Measurements from ENCODE around the gene QSOX2. TPM values are rescaled to one million over a fixed set of nuclear protein-coding genes. Genes with fewer than 3 reads are reported as not detected.

The QSOX2 gene
- total and polyA plus RNA-seq, 12 donors, result 4.6 to 9.1 (median 7.7) TPM

DNA sequence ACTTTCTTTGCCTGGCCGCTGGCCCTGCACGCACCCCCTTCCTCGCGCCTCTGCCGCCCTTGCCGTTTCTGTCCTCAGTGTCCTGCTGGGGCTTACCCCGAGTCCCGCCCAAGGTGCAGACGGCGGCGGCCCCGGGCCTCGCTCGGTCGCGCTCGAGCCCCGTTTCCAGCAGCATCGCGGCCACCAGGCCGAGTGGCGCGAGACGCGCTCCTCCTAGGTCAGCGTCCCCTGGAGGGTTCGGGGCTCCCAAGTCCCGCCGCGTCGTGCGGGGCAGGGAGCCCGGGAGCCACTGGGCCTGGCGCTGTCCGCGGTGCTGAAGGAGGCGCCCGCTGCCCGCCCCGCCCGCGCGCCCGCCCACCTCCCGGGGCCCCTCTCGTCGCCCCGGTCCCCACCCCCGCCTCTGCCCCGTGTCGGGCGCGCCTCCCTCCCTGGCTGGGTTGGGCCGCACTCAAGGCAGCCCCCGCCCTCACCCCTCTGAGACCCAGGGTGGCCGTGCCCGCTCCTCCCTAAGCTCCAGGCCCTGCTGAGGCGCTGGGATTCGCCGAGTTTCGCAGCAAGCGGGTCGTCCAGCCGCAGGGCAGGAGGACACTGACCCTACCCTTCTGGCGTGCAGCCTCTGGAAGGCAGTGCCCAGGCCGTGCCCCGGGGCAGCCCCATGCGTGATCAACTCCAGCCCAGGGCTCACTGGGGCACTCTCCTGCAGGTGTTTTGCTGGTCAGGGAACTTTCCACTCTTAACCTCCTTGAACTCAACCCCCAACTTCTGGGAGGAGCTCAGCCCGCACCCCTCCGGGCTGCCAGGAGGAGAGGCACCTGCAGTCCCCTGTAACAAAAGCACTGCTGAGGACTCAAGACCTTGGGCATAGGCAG, 40.5 kb downstream of the QSOX2 start, which contains the start of gene LHX3:
Gene LHX3 (minus strand): TSS at position 291 of the 869 bp plus-strand sequence. CDS start 116 bp downstream, at position 175.
- intact Hi-C loops (cut with DNase I), result no loop called here
- ATAC-seq (peak in 7 of 8 donors; percentile 34 to 65 (median 43)), DNase-seq (no peak)
- peaks cover 0 to 4% (median 0%) of the 10 kb centered on the region in 9 donors for H3K4me1 ChIP-seq
- peaks cover 0 to 20% (median 0%) of the 10 kb centered on the region in 9 donors for H3K36me3 ChIP-seq
- H3K27ac ChIP-seq, result no peak within 1 kb of the TSS
- TF ChIP-seq, protein P1, sequence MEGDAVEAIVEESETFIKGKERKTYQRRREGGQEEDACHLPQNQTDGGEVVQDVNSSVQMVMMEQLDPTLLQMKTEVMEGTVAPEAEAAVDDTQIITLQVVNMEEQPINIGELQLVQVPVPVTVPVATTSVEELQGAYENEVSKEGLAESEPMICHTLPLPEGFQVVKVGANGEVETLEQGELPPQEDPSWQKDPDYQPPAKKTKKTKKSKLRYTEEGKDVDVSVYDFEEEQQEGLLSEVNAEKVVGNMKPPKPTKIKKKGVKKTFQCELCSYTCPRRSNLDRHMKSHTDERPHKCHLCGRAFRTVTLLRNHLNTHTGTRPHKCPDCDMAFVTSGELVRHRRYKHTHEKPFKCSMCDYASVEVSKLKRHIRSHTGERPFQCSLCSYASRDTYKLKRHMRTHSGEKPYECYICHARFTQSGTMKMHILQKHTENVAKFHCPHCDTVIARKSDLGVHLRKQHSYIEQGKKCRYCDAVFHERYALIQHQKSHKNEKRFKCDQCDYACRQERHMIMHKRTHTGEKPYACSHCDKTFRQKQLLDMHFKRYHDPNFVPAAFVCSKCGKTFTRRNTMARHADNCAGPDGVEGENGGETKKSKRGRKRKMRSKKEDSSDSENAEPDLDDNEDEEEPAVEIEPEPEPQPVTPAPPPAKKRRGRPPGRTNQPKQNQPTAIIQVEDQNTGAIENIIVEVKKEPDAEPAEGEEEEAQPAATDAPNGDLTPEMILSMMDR (IDR thresholded peaks at IDR 0.05), result no peak
- H3K4me3 ChIP-seq, result no peak within 1 kb of the TSS
- WGBS, 2 donors, result 9% methylated on average over 49 to 70 of the region's 70 CpGs
- peaks cover 47 to 57% (median 51%) of the 10 kb centered on the region in 7 donors for H3K27me3 ChIP-seq
- H3K9me3 ChIP-seq, result no peaks in the 10 kb centered on the region

DNA sequence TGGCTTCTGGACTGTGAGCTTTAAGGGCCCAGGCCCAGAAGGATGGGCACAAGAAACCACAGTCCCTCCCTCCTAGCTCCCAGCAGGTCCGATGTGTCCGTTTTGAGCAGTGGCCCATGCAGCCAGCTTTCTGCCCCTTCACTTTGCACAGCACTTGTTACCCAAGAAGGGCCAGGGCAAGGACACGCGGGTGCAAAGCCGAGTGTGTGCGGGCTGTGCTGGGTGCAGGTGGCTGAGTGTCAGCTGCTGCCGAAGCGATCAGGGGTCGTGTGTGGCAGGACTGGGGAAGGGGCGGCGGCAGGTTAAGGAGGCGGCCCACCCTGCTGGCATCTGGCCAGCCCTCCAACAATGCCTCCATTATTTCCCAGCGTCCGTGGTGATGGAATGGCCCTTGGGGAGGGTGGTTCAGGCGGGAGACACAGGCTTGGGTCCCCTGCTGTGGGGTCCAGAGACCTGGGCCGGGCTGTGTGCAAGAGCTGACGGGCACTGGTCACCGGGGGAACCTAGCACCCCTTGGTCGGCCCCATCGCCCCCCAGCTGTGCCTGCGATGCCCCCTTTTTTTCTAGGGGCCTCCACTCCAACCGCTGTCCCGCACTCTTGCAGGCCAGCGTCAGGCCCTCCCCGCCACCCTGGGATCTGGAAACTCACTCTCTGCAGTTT, 41.3 kb downstream of the QSOX2 start:
- no peaks in the 10 kb centered on the region for H3K9me3 ChIP-seq
- ATAC-seq (no peak), DNase-seq (no peak)
- H3K36me3 ChIP-seq, result peaks cover 0 to 15% (median 0%) of the 10 kb centered on the region in 9 donors
- intact Hi-C loops (cut with DNase I), result no loop called here
- WGBS, 2 donors, result 47 to 58% methylated on average over 24 to 25 of the region's 25 CpGs
- TF ChIP-seq, protein P1 (IDR thresholded peaks at IDR 0.05), result no peak
- H3K4me1 ChIP-seq, result peaks cover 0 to 4% (median 0%) of the 10 kb centered on the region in 9 donors
- H3K27ac ChIP-seq, result no peak overlapping the region
- no peak overlapping the region for H3K4me3 ChIP-seq
- peaks cover 55 to 65% (median 59%) of the 10 kb centered on the region in 7 donors for H3K27me3 ChIP-seq

DNA sequence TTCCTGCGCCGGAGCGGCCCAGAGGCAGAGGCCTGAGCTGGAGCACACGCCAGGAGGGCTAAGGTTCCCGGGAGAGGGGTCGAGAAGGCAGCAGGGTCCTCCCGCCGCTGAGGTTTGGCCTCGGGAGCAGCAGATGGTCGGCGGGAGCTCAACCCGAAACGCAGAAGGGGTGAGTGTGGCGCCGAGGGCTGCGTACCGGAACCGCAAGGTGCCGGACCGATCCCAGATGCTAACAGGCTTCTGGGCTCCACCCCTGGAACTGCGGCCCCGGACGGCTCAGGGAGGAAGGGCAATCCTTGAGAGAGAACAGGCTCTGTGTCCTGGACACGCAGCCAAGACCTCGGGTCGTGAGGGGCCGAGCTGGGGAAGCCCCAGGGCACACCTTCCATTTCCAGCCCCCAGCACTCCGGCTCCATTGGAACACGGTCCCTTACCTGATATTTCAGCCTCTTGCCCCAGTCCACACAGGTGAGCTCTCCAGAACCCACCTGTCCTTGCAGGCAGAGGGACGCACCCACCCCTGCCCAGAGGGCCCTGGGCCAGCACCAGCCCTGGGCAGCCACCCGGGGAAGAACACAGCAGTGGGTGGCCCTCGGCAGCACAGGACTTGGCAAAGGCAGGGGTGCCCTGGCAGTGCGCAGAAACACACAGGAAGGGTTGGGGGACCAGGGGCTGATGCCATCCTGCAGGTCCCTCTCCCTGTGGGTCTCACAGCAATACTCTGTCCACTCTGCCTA, 42.0 kb downstream of the QSOX2 start:
- peak in 1 of 8 donors; percentile 14 for ATAC-seq
- Histone ChIP-seq H3K27me3 (peaks cover 61 to 72% (median 66%) of the 10 kb centered on the region in 7 donors), H3K4me1 (peaks cover 0 to 5% (median 1%) of the 10 kb centered on the region in 9 donors), H3K4me3 (no peak overlapping the region), H3K9me3 (no peaks in the 10 kb centered on the region), H3K27ac (no peak overlapping the region), H3K36me3 (peaks cover 0 to 9% (median 0%) of the 10 kb centered on the region in 9 donors)
- 16 to 20% methylated on average over 33 of the region's 33 CpGs for WGBS, 2 donors
- DNase-seq, result no peak
- intact Hi-C loops (cut with DNase I), result no loop called here
- TF ChIP-seq, protein P1 (IDR thresholded peaks at IDR 0.05), result no peak
